Fibroblast of the aortic adventitia (primary cell): ENCODE measurements around the gene WDR64. TPM values are rescaled to one million over a fixed set of nuclear protein-coding genes. Genes with fewer than 3 reads are reported as not detected.

ENCODE experiments used
- DNase-seq: peaks from one replicate; pipeline ENCODE4 v3.0.0-alpha.2; 2010; ENCODE audit warnings: low read depth
- H3K4me3 ChIP-seq: 2 replicates; pipeline ENCODE4 v1.5.1; 2011; ENCODE audit warnings: low read depth, mild to moderate bottlenecking, control low read depth, low read length, moderate library complexity
- CTCF ChIP-seq: IDR thresholded peaks from 2 replicates; pipeline ENCODE4 v1.5.1; 2011; ENCODE audit warnings: mild to moderate bottlenecking, low read length, control low read depth, inconsistent platforms; ENCODE audit not compliant: insufficient read depth
- total RNA-seq: library from RNA; depleted of rRNA; stranded (reverse); fragments of >200 nt; gene quantifications from 2 replicates; pipeline ENCODE4 v1.2.3, GENCODE V29; 2012; ENCODE audit warnings: low replicate concordance

Gene WDR64
- total RNA-seq, 1 donor = not detected

- no peak overlapping the region for H3K4me3 ChIP-seq
- peak; percentile 35 for DNase-seq
- TF ChIP-seq CTCF = no peak
These were observed 41.8 kb upstream of the WDR64 start for GRCh38 chr1:241610056-241610815.

GRCh38 chr1:241611063-241611462 is 41.0 kb upstream of the WDR64 start:
- TF ChIP-seq CTCF = peak; percentile 61
- peak; percentile 80 for DNase-seq
- no peak overlapping the region for H3K4me3 ChIP-seq

- peak; percentile 23 for DNase-seq
- H3K4me3 ChIP-seq = no peak overlapping the region
- no peak for TF ChIP-seq CTCF
These were observed 40.3 kb upstream of the WDR64 start for GRCh38 chr1:241611736-241612135.

GRCh38 chr1:241612533-241613477 is 39.3 kb upstream of the WDR64 start:
- TF ChIP-seq CTCF = no peak
- H3K4me3 ChIP-seq = no peak overlapping the region

GRCh38 chr1:241614144-241614543 is 37.9 kb upstream of the WDR64 start:
- no peak for DNase-seq
- no peak overlapping the region for H3K4me3 ChIP-seq
- no peak for TF ChIP-seq CTCF

More at GRCh38 chr1:241612533-241613477, 39.3 kb upstream of the WDR64 start:
- DNase-seq = peak; percentile 88

GRCh38 chr1:241614572-241614971 is 37.5 kb upstream of the WDR64 start:
- H3K4me3 ChIP-seq = no peak overlapping the region
- DNase-seq = no peak
- TF ChIP-seq CTCF = no peak
